ENCODE measurements around the gene SLC52A1. TPM values are rescaled to one million over a fixed set of nuclear protein-coding genes. Genes with fewer than 3 reads are reported as not detected.
"Not testable (repeated sequence)": the region's sequence is repeated elsewhere in the genome, so short reads cannot be mapped to it uniquely, and the experiment has no call there.

Gene SLC52A1
- polyA plus RNA-seq, 6 donors from 2014 or later: not detected

- H3K4me1 Mint-ChIP-seq: peaks cover 33 to 53% (median 46%) of the 10 kb centered on the region in 3 donors
- no peak for ATAC-seq (ENCODE audit: low read depth in 2 of 2)
- H3K36me3 Mint-ChIP-seq: no peaks in the 10 kb centered on the region
Observed at GRCh38 chr17:5045496-5045895, 10.3 kb upstream of the SLC52A1 start.

GRCh38 chr17:5044630-5045029 lies 9.4 kb upstream of the SLC52A1 start:
- no peak overlapping the region for H3K4me3 Mint-ChIP-seq
- no peaks in the 10 kb centered on the region for H3K36me3 Mint-ChIP-seq
- peak overlapping the region in 2 of 6 donors; percentile 17 to 21 for H3K27ac Mint-ChIP-seq
- ATAC-seq (ENCODE audit: low read depth in 2 of 2): no peak
- peaks cover 26 to 46% (median 38%) of the 10 kb centered on the region in 3 donors for H3K4me1 Mint-ChIP-seq
- peaks cover 0 to 4% (median 0%) of the 10 kb centered on the region in 7 donors for H3K9me3 Mint-ChIP-seq
- no peaks in the 10 kb centered on the region for H3K27me3 Mint-ChIP-seq
- DNase-seq: no peak

More at GRCh38 chr17:5045496-5045895, 10.3 kb upstream of the SLC52A1 start:
- H3K27me3 Mint-ChIP-seq: no peaks in the 10 kb centered on the region
- peak overlapping the region in 1 of 6 donors; percentile 39 for H3K27ac Mint-ChIP-seq
- H3K9me3 Mint-ChIP-seq: no peaks in the 10 kb centered on the region
- no peak overlapping the region for H3K4me3 Mint-ChIP-seq
- no peak for DNase-seq

GRCh38 chr17:5043524-5043923 lies 8.3 kb upstream of the SLC52A1 start:
- DNase-seq: no peak
- Mint-ChIP-seq H3K4me1 (peaks cover 22 to 36% (median 27%) of the 10 kb centered on the region in 3 donors), H3K4me3 (no peak overlapping the region), H3K27me3 (no peaks in the 10 kb centered on the region), H3K9me3 (peaks cover 0 to 6% (median 0%) of the 10 kb centered on the region in 7 donors), H3K27ac (peak overlapping the region in 1 of 6 donors; percentile 81), H3K36me3 (no peaks in the 10 kb centered on the region)
- no peak for ATAC-seq (ENCODE audit: low read depth in 2 of 2)

GRCh38 chr17:5042157-5043022 lies 7.2 kb upstream of the SLC52A1 start:
- DNase-seq (no peak), ATAC-seq (ENCODE audit: low read depth in 2 of 2) (no peak)
- H3K4me3 Mint-ChIP-seq: peak overlapping the region in 2 of 8 donors; percentile 42
- peaks cover 17 to 24% (median 17%) of the 10 kb centered on the region in 3 donors for H3K4me1 Mint-ChIP-seq
- peaks cover 0 to 5% (median 4%) of the 10 kb centered on the region in 3 donors for H3K27me3 Mint-ChIP-seq
- H3K9me3 Mint-ChIP-seq: peaks cover 0 to 6% (median 0%) of the 10 kb centered on the region in 7 donors
- H3K36me3 Mint-ChIP-seq: no peaks in the 10 kb centered on the region
- H3K27ac Mint-ChIP-seq: peak overlapping the region in 4 of 6 donors; percentile 16 to 89 (median 41)

GRCh38 chr17:5034651-5035050 lies 575 bp downstream of the SLC52A1 start:
- H3K36me3 Mint-ChIP-seq: no peaks in the 10 kb centered on the region
- no peak for DNase-seq
- peak overlapping the region in 1 of 8 donors; percentile 33 for H3K4me3 Mint-ChIP-seq
- H3K27me3 Mint-ChIP-seq: peaks cover 9 to 23% (median 22%) of the 10 kb centered on the region in 3 donors
- peaks cover 0 to 2% (median 0%) of the 10 kb centered on the region in 7 donors for H3K9me3 Mint-ChIP-seq
- H3K4me1 Mint-ChIP-seq: peaks cover 18 to 26% (median 23%) of the 10 kb centered on the region in 3 donors
- ATAC-seq (ENCODE audit: low read depth in 2 of 2): no peak
- no peak overlapping the region for H3K27ac Mint-ChIP-seq

GRCh38 chr17:5034063-5034462 lies 1.2 kb downstream of the SLC52A1 start:
- no peaks in the 10 kb centered on the region for H3K36me3 Mint-ChIP-seq
- H3K27me3 Mint-ChIP-seq: peaks cover 9 to 23% (median 22%) of the 10 kb centered on the region in 3 donors
- H3K4me1 Mint-ChIP-seq: peaks cover 18 to 26% (median 23%) of the 10 kb centered on the region in 3 donors
- H3K9me3 Mint-ChIP-seq: no peaks in the 10 kb centered on the region
- H3K27ac Mint-ChIP-seq: peak overlapping the region in 1 of 6 donors; percentile 33
- DNase-seq (no peak), ATAC-seq (ENCODE audit: low read depth in 2 of 2) (no peak)
- peak overlapping the region in 1 of 8 donors; percentile 33 for H3K4me3 Mint-ChIP-seq

GRCh38 chr17:5033352-5034015 lies 1.7 kb downstream of the SLC52A1 start:
- ATAC-seq (ENCODE audit: low read depth in 2 of 2) (no peak), DNase-seq (no peak)
- Mint-ChIP-seq H3K4me1 (peaks cover 18 to 26% (median 23%) of the 10 kb centered on the region in 3 donors), H3K27me3 (peaks cover 9 to 23% (median 22%) of the 10 kb centered on the region in 3 donors), H3K27ac (peak overlapping the region in 1 of 6 donors; percentile 33), H3K4me3 (no peak overlapping the region), H3K36me3 (no peaks in the 10 kb centered on the region), H3K9me3 (no peaks in the 10 kb centered on the region)

- H3K9me3 Mint-ChIP-seq: no peaks in the 10 kb centered on the region
Observed at GRCh38 chr17:5032865-5033264, 2.4 kb downstream of the SLC52A1 start.

GRCh38 chr17:5031365-5032082 lies 3.7 kb downstream of the SLC52A1 start:
- peak overlapping the region in 5 of 6 donors; percentile 65 to 95 (median 93) for H3K27ac Mint-ChIP-seq
- peak; percentile 79 for DNase-seq
- ATAC-seq (ENCODE audit: low read depth in 2 of 2): peak; percentile 84 to 85
- peaks cover 9 to 26% (median 16%) of the 10 kb centered on the region in 3 donors for H3K27me3 Mint-ChIP-seq
- no peaks in the 10 kb centered on the region for H3K9me3 Mint-ChIP-seq
- H3K4me3 Mint-ChIP-seq: peak overlapping the region; percentile 80 to 93 (median 88)
- peaks cover 18 to 26% (median 23%) of the 10 kb centered on the region in 3 donors for H3K4me1 Mint-ChIP-seq
- H3K36me3 Mint-ChIP-seq: no peaks in the 10 kb centered on the region

More at GRCh38 chr17:5032865-5033264, 2.4 kb downstream of the SLC52A1 start:
- ATAC-seq (ENCODE audit: low read depth in 2 of 2) (no peak), DNase-seq (no peak)
- Mint-ChIP-seq H3K27ac (peak overlapping the region in 1 of 6 donors; percentile 93), H3K4me1 (peaks cover 18 to 26% (median 23%) of the 10 kb centered on the region in 3 donors), H3K27me3 (peaks cover 9 to 26% (median 26%) of the 10 kb centered on the region in 3 donors), H3K36me3 (no peaks in the 10 kb centered on the region), H3K4me3 (peak overlapping the region in 1 of 8 donors; percentile 65)

- DNase-seq; H3K36me3 Mint-ChIP-seq; H3K9me3 Mint-ChIP-seq; ATAC-seq (ENCODE audit: low read depth in 2 of 2): not testable (repeated sequence)
- Mint-ChIP-seq H3K27me3 (peaks cover 9 to 26% (median 21%) of the 10 kb centered on the region in 3 donors), H3K4me1 (peaks cover 18 to 26% (median 23%) of the 10 kb centered on the region in 3 donors), H3K27ac (peak overlapping the region in 3 of 6 donors; percentile 52 to 93 (median 91)), H3K4me3 (peak overlapping the region in 4 of 8 donors; percentile 82 to 93 (median 89))
Observed at GRCh38 chr17:5030168-5030567, 5.1 kb downstream of the SLC52A1 start.

- no peaks in the 10 kb centered on the region for H3K36me3 Mint-ChIP-seq
- DNase-seq: no peak
- peaks cover 21 to 25% (median 21%) of the 10 kb centered on the region in 3 donors for H3K4me1 Mint-ChIP-seq
- no peak for ATAC-seq (ENCODE audit: low read depth in 2 of 2)
- peaks cover 7 to 17% (median 17%) of the 10 kb centered on the region in 3 donors for H3K27me3 Mint-ChIP-seq
- H3K4me3 Mint-ChIP-seq: no peak overlapping the region
- no peaks in the 10 kb centered on the region for H3K9me3 Mint-ChIP-seq
- H3K27ac Mint-ChIP-seq: peak overlapping the region in 1 of 6 donors; percentile 53
Observed at GRCh38 chr17:5027916-5028315, 7.3 kb downstream of the SLC52A1 start.

GRCh38 chr17:5027299-5027698 lies 7.9 kb downstream of the SLC52A1 start:
- no peak overlapping the region for H3K4me3 Mint-ChIP-seq
- H3K27me3 Mint-ChIP-seq: peaks cover 7 to 21% (median 18%) of the 10 kb centered on the region in 3 donors
- DNase-seq (no peak), ATAC-seq (ENCODE audit: low read depth in 2 of 2) (no peak)
- peaks cover 20 to 25% (median 21%) of the 10 kb centered on the region in 3 donors for H3K4me1 Mint-ChIP-seq
- no peak overlapping the region for H3K27ac Mint-ChIP-seq
- H3K9me3 Mint-ChIP-seq: no peaks in the 10 kb centered on the region
- peaks cover 0 to under 1% of the 10 kb centered on the region in 2 donors for H3K36me3 Mint-ChIP-seq

All from naive B cell (primary cell).